Measurements from ENCODE around the gene PPP6R3.
"Not testable (repeated sequence)": the region's sequence is repeated elsewhere in the genome, so short reads cannot be mapped to it uniquely, and the experiment has no call there.

The PPP6R3 gene

DNA sequence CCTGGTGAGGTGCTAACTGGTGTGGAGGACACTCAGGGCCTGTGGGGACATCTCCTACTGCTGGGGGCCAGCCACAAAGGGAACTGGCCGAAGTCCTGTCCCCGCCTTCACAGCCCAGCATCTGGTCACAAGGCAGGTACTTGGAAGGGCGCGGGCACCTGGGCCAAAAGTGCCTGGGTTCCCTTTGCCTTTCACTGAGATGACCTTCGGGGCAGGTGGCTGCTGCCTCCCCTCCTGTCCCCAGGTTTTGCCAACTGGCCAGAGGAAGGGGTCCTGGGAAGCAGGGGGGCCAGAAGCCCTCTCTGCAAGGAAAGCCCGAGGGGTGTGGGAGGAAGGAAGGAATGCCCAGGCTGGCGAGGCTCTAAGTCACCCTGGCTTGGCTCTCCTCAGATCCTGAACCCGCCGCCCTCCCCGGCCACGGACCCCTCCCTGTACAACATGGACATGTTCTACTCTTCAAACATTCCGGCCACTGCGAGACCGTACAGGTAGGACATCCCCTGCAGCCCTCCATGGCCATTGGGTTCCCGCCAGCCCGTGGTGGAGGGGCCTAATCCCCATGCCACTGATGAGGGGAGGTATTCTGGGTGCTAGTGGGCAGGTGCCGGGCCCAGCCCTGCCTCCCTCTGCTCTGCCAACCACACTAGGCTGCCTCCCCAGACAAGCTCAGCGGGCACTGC is 14.4 kb upstream of the PPP6R3 start:
- Histone ChIP-seq H3K27me3 (ENCODE audit: control insufficient read depth, insufficient read depth, low read length) (no peaks in the 10 kb centered on the region), H3K9me3 (ENCODE audit: control insufficient read depth, insufficient read depth, low read length) (no peaks in the 10 kb centered on the region), H3K9ac (ENCODE audit: low read depth, low read length) (no peak overlapping the region), H3K4me3 (ENCODE audit: low read depth, low read length) (no peak overlapping the region), H3K27ac (ENCODE audit: low read depth, low read length) (no peak overlapping the region), H3K36me3 (ENCODE audit: control insufficient read depth, insufficient read depth, low read length) (peaks cover 11% of the 10 kb centered on the region; the same call in 1 of the 2 replicates), H3K4me1 (ENCODE audit: control insufficient read depth, insufficient read depth, low read length) (peaks cover 14% of the 10 kb centered on the region)

DNA sequence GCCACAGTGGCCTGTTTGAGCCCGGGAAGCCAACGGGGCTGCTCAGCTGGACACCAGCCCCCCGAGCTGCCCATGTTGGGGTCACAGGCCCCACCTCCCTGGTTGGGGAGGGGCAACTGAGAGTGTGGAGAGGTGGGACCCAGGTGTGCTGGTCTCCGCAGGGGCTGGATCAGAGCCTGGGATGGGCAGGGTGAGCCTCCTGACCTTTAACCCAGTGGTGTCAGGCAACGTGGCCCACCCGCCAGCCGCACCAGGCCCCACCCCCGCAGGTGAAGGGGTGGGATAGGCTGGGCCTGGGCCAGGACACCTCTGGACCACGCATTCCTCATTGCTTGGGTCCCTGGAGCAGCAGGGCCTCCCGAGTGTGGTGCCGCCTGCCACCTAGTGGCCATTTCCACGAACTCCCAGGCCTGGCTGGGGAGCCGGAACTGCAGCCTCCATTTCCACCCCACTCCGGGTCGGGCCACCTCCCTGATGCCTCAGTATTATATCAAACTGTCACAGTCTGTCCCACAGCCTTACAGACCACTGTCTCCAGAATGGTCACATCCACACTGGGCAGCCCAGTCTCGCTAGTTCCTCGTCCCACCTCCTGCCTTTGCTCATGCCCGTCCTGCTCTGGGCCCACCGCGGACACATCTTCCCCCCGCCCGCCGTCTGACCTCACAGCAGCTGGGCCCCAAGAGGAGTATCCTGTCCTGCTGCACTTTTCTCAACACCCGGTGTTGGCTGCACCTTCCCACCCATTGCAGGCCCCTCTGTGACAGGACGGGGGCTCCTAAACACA is 13.3 kb upstream of the PPP6R3 start:
- no peaks in the 10 kb centered on the region for H3K9me3 ChIP-seq (ENCODE audit: control insufficient read depth, insufficient read depth, low read length)
- peaks cover 11% of the 10 kb centered on the region; the same call in 1 of the 2 replicates for H3K36me3 ChIP-seq (ENCODE audit: control insufficient read depth, insufficient read depth, low read length)
- no peak overlapping the region for H3K27ac ChIP-seq (ENCODE audit: low read depth, low read length)
- H3K4me1 ChIP-seq (ENCODE audit: control insufficient read depth, insufficient read depth, low read length), result peaks cover 6% of the 10 kb centered on the region
- no peaks in the 10 kb centered on the region for H3K27me3 ChIP-seq (ENCODE audit: control insufficient read depth, insufficient read depth, low read length)
- H3K9ac ChIP-seq (ENCODE audit: low read depth, low read length), result no peak overlapping the region
- no peak overlapping the region for H3K4me3 ChIP-seq (ENCODE audit: low read depth, low read length)

DNA sequence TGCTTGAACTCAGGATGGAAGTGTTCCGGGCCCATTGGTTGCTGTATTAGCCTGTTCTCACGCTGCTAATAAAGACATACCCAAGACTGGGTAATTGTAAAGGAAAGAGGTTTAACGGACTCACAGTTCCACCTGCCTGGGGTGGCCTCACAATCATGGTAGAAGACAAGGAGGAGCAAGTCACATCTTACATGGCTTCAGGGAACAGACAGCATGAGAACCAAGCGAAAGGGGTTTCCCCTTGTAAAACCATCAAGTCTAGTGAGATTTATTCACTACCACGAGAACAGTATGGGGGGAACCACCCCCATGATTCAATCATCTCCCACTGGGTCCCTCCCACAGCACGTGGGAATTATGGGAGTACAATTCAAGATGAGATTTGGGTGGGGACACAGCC is 12.6 kb upstream of the PPP6R3 start:
- not testable (repeated sequence) for H3K9me3 ChIP-seq (ENCODE audit: control insufficient read depth, insufficient read depth, low read length); H3K4me1 ChIP-seq (ENCODE audit: control insufficient read depth, insufficient read depth, low read length); H3K36me3 ChIP-seq (ENCODE audit: control insufficient read depth, insufficient read depth, low read length); H3K9ac ChIP-seq (ENCODE audit: low read depth, low read length); H3K27ac ChIP-seq (ENCODE audit: low read depth, low read length); H3K27me3 ChIP-seq (ENCODE audit: control insufficient read depth, insufficient read depth, low read length); H3K4me3 ChIP-seq (ENCODE audit: low read depth, low read length)

DNA sequence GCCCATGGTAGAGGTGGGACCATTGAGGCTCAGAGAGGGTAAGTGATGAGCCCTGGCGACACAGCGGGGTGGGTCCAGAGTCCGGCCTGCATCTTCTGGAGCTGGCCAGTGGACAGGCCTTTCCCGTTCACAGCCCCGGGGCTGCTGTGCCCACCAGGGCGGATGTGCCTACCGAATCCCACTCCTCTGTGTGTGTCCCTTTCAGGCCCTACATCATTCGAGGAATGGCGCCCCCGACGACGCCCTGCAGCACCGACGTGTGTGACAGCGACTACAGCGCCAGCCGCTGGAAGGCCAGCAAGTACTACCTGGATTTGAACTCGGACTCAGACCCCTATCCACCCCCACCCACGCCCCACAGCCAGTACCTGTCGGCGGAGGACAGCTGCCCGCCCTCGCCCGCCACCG is 11.9 kb upstream of the PPP6R3 start:
- Histone ChIP-seq H3K27me3 (ENCODE audit: control insufficient read depth, insufficient read depth, low read length) (no peaks in the 10 kb centered on the region), H3K9me3 (ENCODE audit: control insufficient read depth, insufficient read depth, low read length) (no peaks in the 10 kb centered on the region), H3K9ac (ENCODE audit: low read depth, low read length) (no peak overlapping the region), H3K4me3 (ENCODE audit: low read depth, low read length) (no peak overlapping the region), H3K36me3 (ENCODE audit: control insufficient read depth, insufficient read depth, low read length) (peaks cover 7% of the 10 kb centered on the region; the same call in 1 of the 2 replicates), H3K27ac (ENCODE audit: low read depth, low read length) (no peak overlapping the region), H3K4me1 (ENCODE audit: control insufficient read depth, insufficient read depth, low read length) (no peaks in the 10 kb centered on the region)

DNA sequence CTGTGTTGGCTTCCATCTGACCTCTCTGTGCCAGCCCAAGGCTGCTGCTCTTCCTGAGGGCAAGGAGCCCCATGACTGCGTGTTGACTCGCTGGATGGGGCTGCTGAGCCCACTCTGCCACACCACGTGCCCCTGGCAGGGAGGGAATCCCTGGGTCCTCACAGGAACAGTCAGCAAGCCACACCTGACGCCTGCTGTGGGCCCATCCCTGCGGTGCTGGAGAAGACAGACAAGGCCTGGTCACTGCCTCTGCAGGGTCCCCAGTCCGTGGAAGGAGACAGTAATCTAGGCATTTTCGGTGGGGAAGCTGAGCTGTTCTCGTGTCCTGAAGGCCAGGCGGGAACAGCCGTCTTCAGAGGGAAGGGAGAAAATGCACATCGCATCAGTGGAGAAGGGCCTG is 10.6 kb upstream of the PPP6R3 start:
- Histone ChIP-seq H3K9me3 (ENCODE audit: control insufficient read depth, insufficient read depth, low read length) (no peaks in the 10 kb centered on the region), H3K27ac (ENCODE audit: low read depth, low read length) (no peak overlapping the region), H3K9ac (ENCODE audit: low read depth, low read length) (no peak overlapping the region), H3K4me3 (ENCODE audit: low read depth, low read length) (no peak overlapping the region), H3K27me3 (ENCODE audit: control insufficient read depth, insufficient read depth, low read length) (no peaks in the 10 kb centered on the region), H3K4me1 (ENCODE audit: control insufficient read depth, insufficient read depth, low read length) (peaks cover 5% of the 10 kb centered on the region), H3K36me3 (ENCODE audit: control insufficient read depth, insufficient read depth, low read length) (peaks cover 7% of the 10 kb centered on the region; the same call in 1 of the 2 replicates)

DNA sequence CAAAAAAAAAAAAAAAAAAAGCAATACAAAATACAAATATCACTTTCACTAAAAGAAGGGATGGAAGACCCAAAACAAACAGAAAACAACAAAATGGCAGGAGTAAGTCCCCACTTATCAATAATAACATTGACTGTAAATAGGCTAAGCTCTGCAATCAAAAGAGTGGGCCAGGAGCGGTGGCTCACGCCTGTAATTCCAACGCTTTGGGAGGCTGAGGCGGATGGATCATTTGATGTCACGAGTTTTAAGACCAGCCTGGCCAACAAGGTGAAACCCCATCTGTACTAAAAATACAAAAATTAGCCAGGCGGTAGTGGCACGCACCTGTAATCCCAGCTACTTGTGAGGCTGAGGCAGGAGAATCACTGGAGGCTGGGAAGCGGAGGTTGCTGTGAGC is 9.8 kb upstream of the PPP6R3 start:
- H3K9ac ChIP-seq (ENCODE audit: low read depth, low read length), result no peak overlapping the region
- peaks cover 7% of the 10 kb centered on the region; the same call in 1 of the 2 replicates for H3K36me3 ChIP-seq (ENCODE audit: control insufficient read depth, insufficient read depth, low read length)
- no peak overlapping the region for H3K4me3 ChIP-seq (ENCODE audit: low read depth, low read length)
- peaks cover 8% of the 10 kb centered on the region for H3K4me1 ChIP-seq (ENCODE audit: control insufficient read depth, insufficient read depth, low read length)
- no peaks in the 10 kb centered on the region for H3K27me3 ChIP-seq (ENCODE audit: control insufficient read depth, insufficient read depth, low read length)
- H3K9me3 ChIP-seq (ENCODE audit: control insufficient read depth, insufficient read depth, low read length), result no peaks in the 10 kb centered on the region
- H3K27ac ChIP-seq (ENCODE audit: low read depth, low read length), result no peak overlapping the region

DNA sequence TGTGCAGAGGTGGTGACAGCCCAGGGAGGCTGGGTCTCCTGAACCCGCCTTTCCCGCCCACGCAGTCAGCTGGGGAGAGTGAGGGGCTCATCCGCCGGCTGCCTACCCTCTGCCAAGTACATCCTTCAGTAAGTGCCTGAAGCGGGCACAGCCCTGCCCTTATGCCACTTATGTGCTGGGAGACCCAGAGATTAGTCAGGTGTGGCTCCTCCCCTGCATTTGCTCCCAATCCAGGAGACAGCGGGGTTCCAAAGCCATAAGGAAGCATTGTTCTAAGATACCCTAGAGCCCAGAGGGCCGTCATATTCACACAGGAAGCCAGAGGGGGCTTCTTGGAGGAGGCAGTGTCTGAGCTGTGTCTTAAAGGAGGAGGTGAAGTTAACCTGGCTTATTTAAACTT is 5.8 kb upstream of the PPP6R3 start:
- Histone ChIP-seq H3K9ac (ENCODE audit: low read depth, low read length) (no peak overlapping the region), H3K27ac (ENCODE audit: low read depth, low read length) (no peak overlapping the region), H3K36me3 (ENCODE audit: control insufficient read depth, insufficient read depth, low read length) (no peaks in the 10 kb centered on the region), H3K4me1 (ENCODE audit: control insufficient read depth, insufficient read depth, low read length) (peaks cover 8% of the 10 kb centered on the region), H3K4me3 (ENCODE audit: low read depth, low read length) (no peak overlapping the region), H3K9me3 (ENCODE audit: control insufficient read depth, insufficient read depth, low read length) (no peaks in the 10 kb centered on the region), H3K27me3 (ENCODE audit: control insufficient read depth, insufficient read depth, low read length) (no peaks in the 10 kb centered on the region)

DNA sequence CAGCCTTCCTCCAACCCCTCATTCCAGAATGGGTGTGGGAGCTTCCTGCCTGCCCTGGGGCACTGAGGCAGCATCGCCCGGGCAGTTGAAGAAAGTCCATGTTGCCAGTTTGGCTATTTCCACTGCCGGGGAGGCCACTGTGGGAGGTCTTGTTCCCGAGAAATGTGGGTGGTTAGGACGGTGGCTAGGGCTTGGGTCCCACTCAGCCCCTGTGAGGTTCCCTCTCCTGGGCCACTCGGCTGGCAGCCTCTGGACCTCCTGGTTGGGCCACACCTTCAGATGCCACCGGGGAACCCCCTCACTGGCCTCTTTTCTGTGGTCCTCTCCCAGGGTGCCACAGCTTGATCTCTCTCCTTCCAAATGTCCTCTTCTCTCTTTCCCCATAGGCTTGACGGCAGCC is 5.1 kb upstream of the PPP6R3 start:
- Histone ChIP-seq H3K9ac (ENCODE audit: low read depth, low read length) (no peak overlapping the region), H3K4me3 (ENCODE audit: low read depth, low read length) (no peak overlapping the region)

DNA sequence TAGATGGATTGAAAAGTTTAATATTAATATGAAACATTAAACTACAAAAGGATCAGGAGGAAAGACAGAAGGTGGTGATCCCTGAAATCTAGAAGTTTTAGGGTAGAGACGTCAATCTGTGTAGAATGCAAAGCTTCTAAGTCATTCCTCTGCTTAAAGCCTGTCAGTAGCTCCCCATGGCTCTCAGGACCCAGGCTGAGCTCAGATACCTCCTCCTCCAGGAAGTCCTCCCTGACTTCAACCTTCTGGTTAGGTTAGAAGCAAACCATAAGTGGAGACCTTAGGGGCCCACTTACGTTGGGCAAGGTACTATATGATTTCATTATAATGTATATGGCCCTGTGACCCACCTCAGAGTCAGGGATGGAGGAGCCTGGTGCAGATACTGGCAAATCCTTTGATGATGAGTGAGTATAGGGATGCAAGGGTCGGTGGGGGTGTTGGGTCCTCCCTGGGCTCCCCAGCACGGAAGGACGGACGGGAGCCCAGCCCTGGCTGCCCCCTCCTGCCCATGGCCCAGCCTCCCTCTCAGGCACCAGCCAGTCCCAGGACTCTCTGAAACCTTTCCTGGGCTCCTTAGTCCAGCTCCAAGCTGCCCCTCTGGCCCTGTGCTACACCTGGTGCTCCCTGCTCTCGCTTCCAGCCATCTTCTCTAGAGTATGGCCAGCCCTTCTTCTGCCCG is 3.2 kb upstream of the PPP6R3 start:
- H3K27me3 ChIP-seq (ENCODE audit: control insufficient read depth, insufficient read depth, low read length), result no peaks in the 10 kb centered on the region
- H3K4me3 ChIP-seq (ENCODE audit: low read depth, low read length), result no peak overlapping the region
- no peak overlapping the region for H3K27ac ChIP-seq (ENCODE audit: low read depth, low read length)
- H3K4me1 ChIP-seq (ENCODE audit: control insufficient read depth, insufficient read depth, low read length), result peaks cover 18% of the 10 kb centered on the region
- no peaks in the 10 kb centered on the region for H3K9me3 ChIP-seq (ENCODE audit: control insufficient read depth, insufficient read depth, low read length)
- no peaks in the 10 kb centered on the region for H3K36me3 ChIP-seq (ENCODE audit: control insufficient read depth, insufficient read depth, low read length)
- H3K9ac ChIP-seq (ENCODE audit: low read depth, low read length), result no peak overlapping the region

More for the DNA sequence above, 5.1 kb upstream of the PPP6R3 start:
- H3K27me3 ChIP-seq (ENCODE audit: control insufficient read depth, insufficient read depth, low read length), result no peaks in the 10 kb centered on the region
- peaks cover 8% of the 10 kb centered on the region for H3K4me1 ChIP-seq (ENCODE audit: control insufficient read depth, insufficient read depth, low read length)
- no peak overlapping the region for H3K27ac ChIP-seq (ENCODE audit: low read depth, low read length)
- H3K9me3 ChIP-seq (ENCODE audit: control insufficient read depth, insufficient read depth, low read length), result no peaks in the 10 kb centered on the region
- H3K36me3 ChIP-seq (ENCODE audit: control insufficient read depth, insufficient read depth, low read length), result no peaks in the 10 kb centered on the region

DNA sequence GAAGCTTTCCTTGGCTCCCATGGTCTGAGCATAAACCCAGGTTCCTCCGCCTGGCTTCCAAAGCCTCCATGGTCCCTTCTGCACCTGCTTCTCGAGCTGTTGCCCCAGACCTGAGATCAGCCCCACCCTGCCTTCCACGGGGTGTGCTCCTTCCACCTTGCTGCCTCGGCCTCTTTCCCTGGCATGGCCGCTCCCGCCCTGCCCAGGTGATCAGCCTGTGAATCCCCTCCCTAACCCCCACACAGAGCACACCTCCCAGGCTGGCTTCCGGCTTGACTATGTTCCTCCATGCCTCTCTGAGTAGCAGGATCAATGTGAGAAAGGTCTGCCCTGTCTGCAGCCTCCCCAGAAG is 2.7 kb upstream of the PPP6R3 start:
- no peaks in the 10 kb centered on the region for H3K36me3 ChIP-seq (ENCODE audit: control insufficient read depth, insufficient read depth, low read length)
- H3K9me3 ChIP-seq (ENCODE audit: control insufficient read depth, insufficient read depth, low read length), result no peaks in the 10 kb centered on the region
- no peaks in the 10 kb centered on the region for H3K27me3 ChIP-seq (ENCODE audit: control insufficient read depth, insufficient read depth, low read length)
- H3K9ac ChIP-seq (ENCODE audit: low read depth, low read length), result no peak overlapping the region
- H3K4me1 ChIP-seq (ENCODE audit: control insufficient read depth, insufficient read depth, low read length), result peaks cover 22% of the 10 kb centered on the region
- H3K27ac ChIP-seq (ENCODE audit: low read depth, low read length), result no peak overlapping the region
- H3K4me3 ChIP-seq (ENCODE audit: low read depth, low read length), result no peak overlapping the region

DNA sequence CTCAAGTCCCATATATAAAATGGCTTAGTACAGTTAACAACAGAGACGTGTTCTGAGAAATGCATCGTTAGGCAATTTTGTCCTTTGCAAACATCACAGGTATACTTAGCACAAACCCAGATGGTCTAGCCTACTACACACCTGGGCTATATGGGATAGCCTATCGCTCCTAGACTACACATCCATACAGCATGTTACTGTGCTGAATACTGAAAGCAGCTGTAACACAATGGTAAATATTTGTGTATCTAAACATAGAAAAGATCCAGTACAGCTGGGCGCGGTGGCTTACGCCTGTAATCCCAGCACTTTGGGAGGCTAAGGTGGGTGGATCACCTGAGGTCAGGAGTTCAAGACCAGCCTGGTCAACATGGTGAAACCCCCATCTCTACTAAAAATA is 2.2 kb upstream of the PPP6R3 start:
- H3K27me3 ChIP-seq (ENCODE audit: control insufficient read depth, insufficient read depth, low read length); H3K9ac ChIP-seq (ENCODE audit: low read depth, low read length); H3K4me3 ChIP-seq (ENCODE audit: low read depth, low read length); H3K9me3 ChIP-seq (ENCODE audit: control insufficient read depth, insufficient read depth, low read length); H3K27ac ChIP-seq (ENCODE audit: low read depth, low read length); H3K36me3 ChIP-seq (ENCODE audit: control insufficient read depth, insufficient read depth, low read length): not testable (repeated sequence)
- H3K4me1 ChIP-seq (ENCODE audit: control insufficient read depth, insufficient read depth, low read length), result peaks cover 25% of the 10 kb centered on the region

Measured in HUES48 (cell line).